ENCODE data around the gene LRRFIP2. TPM values are rescaled to one million over a fixed set of nuclear protein-coding genes. Genes with fewer than 3 reads are reported as not detected.

The LRRFIP2 gene
- total and polyA plus RNA-seq, 2 of the 8 experiments (the other 6 are each of a cell fraction or from before 2014, with no cell fraction given), result 8.8 to 25.6 TPM

DNA sequence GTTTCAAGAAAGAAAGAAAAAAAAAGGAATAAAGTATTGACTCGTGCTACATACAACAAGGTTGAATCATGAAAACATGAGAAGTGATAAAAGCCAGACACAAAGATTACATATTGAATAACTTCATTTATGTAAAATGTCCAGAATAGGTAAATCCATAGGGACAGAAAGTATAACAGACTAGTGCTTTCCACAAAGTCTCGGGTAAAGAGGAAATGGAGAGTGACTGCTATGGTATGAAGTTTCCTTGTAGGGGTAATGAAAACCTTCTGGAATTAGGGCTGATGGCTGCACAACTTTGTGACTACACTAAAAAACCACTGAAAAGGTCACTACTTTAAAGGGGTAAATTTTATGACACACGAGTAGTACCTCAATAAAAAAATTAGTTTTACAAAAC is 13.0 kb downstream of the LRRFIP2 start (continued):
- TF ChIP-seq EZH2 (IDR thresholded peaks at IDR 0.05; ENCODE audit: low read depth, low read length, severe bottlenecking), result no peak
- TF ChIP-seq TCF12 (IDR thresholded peaks at IDR 0.05; ENCODE audit: low read depth, low read length), result no peak
- TF ChIP-seq SP4 (IDR thresholded peaks at IDR 0.05; ENCODE audit: low read length), result no peak
- TF ChIP-seq RBBP5 (IDR thresholded peaks at IDR 0.05; ENCODE audit: borderline replicate concordance, low read depth, low read length), result no peak
- TF ChIP-seq BCL11A (IDR thresholded peaks at IDR 0.05; ENCODE audit: low read depth in 2 of 2, low read length in 2 of 2), result no peak
- TF ChIP-seq ASH2L (IDR thresholded peaks at IDR 0.05; ENCODE audit: low read length), result no peak
